MCF 10A (cell line): Measurements from ENCODE around the gene ALPG. TPM values are rescaled to one million over a fixed set of nuclear protein-coding genes. Genes with fewer than 3 reads are reported as not detected.

Experiments
- BruUV-seq: library from RNA; stranded (reverse); fragments of 400-500 nt; replicated peaks from 2 replicates; lab custom pipeline; 2021; lab: Mats Ljungman, UMichigan
- CTCF ChIA-PET: fragments of 300-600 bp; sonication (Branson Sonifier 250); formaldehyde crosslinking; extraction: SDS; loops from one replicate; lab custom pipeline; 2021; ENCODE audit warnings: antibody characterized with exemption, inconsistent platforms; lab: Yijun Ruan, JAX
- POLR2A ChIA-PET: fragments of 300-600, 350-650 bp; sonication (Branson Sonifier 250); formaldehyde crosslinking; extraction: SDS; loops from one replicate; lab custom pipeline; 2020; ENCODE audit warnings: antibody characterized with exemption, inconsistent platforms; lab: Yijun Ruan, JAX
- DNase-seq: peaks from one replicate; pipeline ENCODE4 v3.0.0-alpha.2; 2018; ENCODE audit not compliant: unreplicated experiment
- H3K27ac Mint-ChIP-seq: one replicate; pipeline ENCODE4 v1.8.0; 2022; ENCODE audit warnings: mild to moderate bottlenecking, low read depth, mixed read lengths; ENCODE audit not compliant: unreplicated experiment
- H3K27me3 Mint-ChIP-seq: one replicate; pipeline ENCODE4 v1.8.0; 2022; ENCODE audit warnings: mixed read lengths; ENCODE audit not compliant: insufficient read depth, unreplicated experiment
- H3K36me3 Mint-ChIP-seq: one replicate; pipeline ENCODE4 v1.8.0; 2022; ENCODE audit warnings: mild to moderate bottlenecking, moderate library complexity, mixed read lengths; ENCODE audit not compliant: insufficient read depth, unreplicated experiment
- H3K4me1 Mint-ChIP-seq: one replicate; pipeline ENCODE4 v1.8.0; 2022; ENCODE audit warnings: mixed read lengths; ENCODE audit not compliant: insufficient read depth, unreplicated experiment
- H3K4me3 Mint-ChIP-seq: one replicate; pipeline ENCODE4 v1.8.0; 2022; ENCODE audit warnings: mild to moderate bottlenecking, moderate library complexity, mixed read lengths; ENCODE audit not compliant: unreplicated experiment
- H3K9me3 Mint-ChIP-seq: one replicate; pipeline ENCODE4 v1.8.0; 2022; ENCODE audit warnings: mixed read lengths; ENCODE audit not compliant: unreplicated experiment
- intact Hi-C: fragments of 100-400 bp; cut with micrococcal nuclease; formaldehyde crosslinking; loops from 2 replicates; pipeline ENCODE4 v1.14.1; 2022
- total RNA-seq: library from RNA; stranded (reverse); gene quantifications from 2 replicates; pipeline ENCODE4 v1.2.3, GENCODE V29; 2022
- TF ChIP-seq, protein P1 (sequence below): fragments of 200-600 bp; IDR thresholded peaks from one replicate; pipeline ENCODE4 v1.8.0; 2022; ENCODE audit warnings: antibody characterized with exemption, mild to moderate bottlenecking; ENCODE audit not compliant: unreplicated experiment

Gene ALPG
- total RNA-seq, 1 experiment from 2014 or later = not detected

DNA sequence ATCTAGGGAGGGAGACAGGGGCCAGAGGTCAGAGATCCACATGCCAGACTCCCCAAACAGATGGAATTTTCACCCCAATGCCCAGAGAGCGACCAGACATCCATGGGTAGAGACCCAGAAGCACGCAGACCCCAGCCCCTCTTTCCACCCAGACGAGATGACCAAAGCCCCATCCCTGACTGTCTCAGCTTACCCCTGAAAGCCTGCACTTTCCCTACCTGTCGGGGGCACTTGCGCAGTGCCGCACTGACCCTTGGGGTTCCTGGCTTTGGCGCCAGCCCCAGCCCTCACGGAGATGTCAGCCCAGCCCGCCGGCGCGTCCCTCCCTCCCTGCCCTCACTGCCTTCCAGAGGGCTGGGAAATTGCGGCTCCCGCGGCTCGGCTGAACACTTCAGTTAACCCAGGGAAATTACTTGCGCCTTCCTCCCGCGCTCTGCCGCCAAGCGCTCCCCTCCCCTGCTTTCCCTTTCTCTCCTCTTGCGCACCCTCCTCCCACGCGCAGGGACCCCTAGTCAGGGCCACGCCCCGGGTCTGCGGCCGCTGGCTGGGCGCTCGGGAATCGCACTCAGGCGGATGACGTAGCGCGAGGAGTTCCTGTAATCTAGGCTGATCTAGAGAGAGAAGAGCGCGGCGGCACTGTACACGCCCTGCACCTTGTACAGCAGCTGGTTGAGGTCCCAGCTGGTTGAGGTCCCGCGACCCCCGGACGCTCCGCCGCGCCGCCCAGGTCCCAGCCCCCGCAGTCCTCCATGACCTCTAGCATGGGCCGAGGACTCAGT lies 12.0 kb downstream of the ALPG start:
- ChIA-PET POLR2A (no interaction called here), CTCF (interaction anchor here (0.8 kb wide), 1 partner anchor 21 kb away, joined by 3 read pairs; no protein-coding TSS in a partner anchor)
- Mint-ChIP-seq H3K27me3 (peaks cover 20% of the 10 kb centered on the region), H3K9me3 (peaks cover 14% of the 10 kb centered on the region), H3K36me3 (no peaks in the 10 kb centered on the region), H3K4me3 (peak overlapping the region; percentile 66), H3K27ac (no peak overlapping the region), H3K4me1 (no peaks in the 10 kb centered on the region)
- TF ChIP-seq, protein P1, sequence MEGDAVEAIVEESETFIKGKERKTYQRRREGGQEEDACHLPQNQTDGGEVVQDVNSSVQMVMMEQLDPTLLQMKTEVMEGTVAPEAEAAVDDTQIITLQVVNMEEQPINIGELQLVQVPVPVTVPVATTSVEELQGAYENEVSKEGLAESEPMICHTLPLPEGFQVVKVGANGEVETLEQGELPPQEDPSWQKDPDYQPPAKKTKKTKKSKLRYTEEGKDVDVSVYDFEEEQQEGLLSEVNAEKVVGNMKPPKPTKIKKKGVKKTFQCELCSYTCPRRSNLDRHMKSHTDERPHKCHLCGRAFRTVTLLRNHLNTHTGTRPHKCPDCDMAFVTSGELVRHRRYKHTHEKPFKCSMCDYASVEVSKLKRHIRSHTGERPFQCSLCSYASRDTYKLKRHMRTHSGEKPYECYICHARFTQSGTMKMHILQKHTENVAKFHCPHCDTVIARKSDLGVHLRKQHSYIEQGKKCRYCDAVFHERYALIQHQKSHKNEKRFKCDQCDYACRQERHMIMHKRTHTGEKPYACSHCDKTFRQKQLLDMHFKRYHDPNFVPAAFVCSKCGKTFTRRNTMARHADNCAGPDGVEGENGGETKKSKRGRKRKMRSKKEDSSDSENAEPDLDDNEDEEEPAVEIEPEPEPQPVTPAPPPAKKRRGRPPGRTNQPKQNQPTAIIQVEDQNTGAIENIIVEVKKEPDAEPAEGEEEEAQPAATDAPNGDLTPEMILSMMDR = no peak
- DNase-seq = no peak
- intact Hi-C loops = no loop called here
- no TSS peak for BruUV-seq

DNA sequence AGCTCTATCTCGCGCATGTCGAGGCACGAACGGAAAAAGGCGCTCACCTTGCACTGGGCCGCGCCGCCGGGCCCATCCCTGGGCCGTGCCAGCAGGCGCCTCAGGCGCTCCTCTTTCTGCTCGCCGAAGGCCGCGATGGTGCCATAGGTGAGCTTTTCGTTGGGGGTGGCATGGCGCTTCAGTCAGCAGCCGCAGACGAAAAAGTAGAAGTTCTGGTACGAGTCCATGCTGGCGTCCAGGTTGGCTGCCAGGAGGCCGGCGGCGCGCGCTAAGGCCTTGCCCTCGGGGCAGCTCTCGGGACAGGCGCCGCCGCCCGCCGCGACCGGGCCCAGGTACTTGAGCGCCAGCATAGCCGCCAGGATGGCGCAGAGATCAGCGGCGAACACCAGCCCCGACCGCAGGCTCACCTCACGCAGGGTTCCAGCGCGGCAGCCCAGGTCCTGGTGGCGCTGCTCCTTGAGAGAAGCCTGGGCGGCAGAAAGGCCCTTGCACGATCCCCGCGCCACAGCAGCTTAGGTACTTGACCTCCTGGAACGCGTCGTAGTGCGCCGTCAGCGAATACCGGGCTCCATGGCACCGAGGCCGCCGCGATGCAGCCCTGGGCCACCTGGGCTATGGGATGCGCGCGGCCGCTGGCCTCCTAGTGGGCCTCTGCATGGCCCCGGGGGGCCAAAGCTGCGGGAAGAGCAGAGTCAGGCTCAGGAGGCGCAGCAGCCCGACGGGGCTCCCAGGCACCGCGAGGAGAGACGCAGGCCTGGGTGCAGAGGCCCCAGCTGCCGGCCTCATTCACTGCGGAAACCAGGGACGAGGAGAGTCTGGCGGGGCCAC lies 12.8 kb downstream of the ALPG start:
- no TSS peak for BruUV-seq
- intact Hi-C loops = no loop called here
- Mint-ChIP-seq H3K36me3 (no peaks in the 10 kb centered on the region), H3K27ac (no peak overlapping the region), H3K27me3 (peaks cover 13% of the 10 kb centered on the region), H3K4me3 (no peak overlapping the region), H3K4me1 (no peaks in the 10 kb centered on the region), H3K9me3 (peaks cover 17% of the 10 kb centered on the region)
- POLR2A ChIA-PET = no interaction called here
- TF ChIP-seq, protein P1 = no peak
- DNase-seq = no peak
- CTCF ChIA-PET = interaction anchor here (0.8 kb wide), 1 partner anchor 20 kb away, joined by 3 read pairs; no protein-coding TSS in a partner anchor

GRCh38 chr2:232420073-232420454 lies 13.4 kb downstream of the ALPG start:
- intact Hi-C loops = no loop called here
- TF ChIP-seq, protein P1 = no peak
- Mint-ChIP-seq H3K27ac (no peak overlapping the region), H3K27me3 (peaks cover 13% of the 10 kb centered on the region), H3K4me1 (no peaks in the 10 kb centered on the region), H3K9me3 (peaks cover 17% of the 10 kb centered on the region), H3K36me3 (no peaks in the 10 kb centered on the region), H3K4me3 (no peak overlapping the region)
- CTCF ChIA-PET = no interaction called here
- POLR2A ChIA-PET = no interaction called here
- no TSS peak for BruUV-seq
- no peak for DNase-seq
